Anterior cingulate cortex (tissue), 58 donors: ENCODE measurements around the gene TOMM7.
"Not testable (repeated sequence)": the region's sequence is repeated elsewhere in the genome, so short reads cannot be mapped to it uniquely, and the experiment has no call there.

Experiments used
- DNase-seq, 58 donors: peaks; one replicate each; lab custom pipeline; 2025; lab: John Stamatoyannopoulos, UW

The TOMM7 gene

DNA sequence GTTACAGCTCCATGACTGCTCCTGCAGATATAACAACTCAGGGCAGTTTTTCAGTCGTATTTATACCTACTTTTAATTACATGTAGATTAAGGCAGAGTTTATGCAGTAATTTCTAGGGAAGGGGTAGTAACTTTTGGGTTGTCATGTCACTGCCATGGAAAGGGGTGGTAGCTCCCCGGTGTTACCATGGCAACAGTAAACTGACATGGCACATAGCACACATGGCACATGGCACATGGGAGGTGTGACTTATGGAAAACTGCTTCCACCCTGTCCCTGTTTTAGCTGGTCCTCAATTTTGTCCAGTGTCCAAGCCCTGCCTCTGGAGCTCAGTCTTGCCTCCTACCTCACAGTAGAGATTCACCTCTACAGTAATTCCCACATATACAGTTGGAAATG is 3.9 kb upstream of the TOMM7 start:
- no peak for DNase-seq

DNA sequence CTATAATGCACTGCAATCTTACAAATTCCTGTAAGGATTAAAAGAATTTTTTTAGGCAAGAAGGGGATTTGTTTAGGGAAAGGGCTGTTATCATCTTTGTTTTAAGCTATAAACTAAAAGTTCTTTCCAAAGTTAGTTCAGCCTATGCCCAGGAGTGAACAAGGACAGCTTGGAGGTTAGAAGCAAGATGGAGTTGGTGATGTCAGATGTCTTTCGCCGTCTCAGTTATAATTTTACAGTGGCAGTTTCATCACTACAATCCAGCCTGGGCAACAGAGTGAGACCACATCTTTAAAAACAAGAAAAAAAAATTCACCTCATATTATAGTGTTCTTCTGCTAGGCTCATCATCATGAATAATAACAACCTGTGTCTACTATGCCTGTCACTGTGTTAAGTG is 2.1 kb upstream of the TOMM7 start:
- no peak for DNase-seq

DNA sequence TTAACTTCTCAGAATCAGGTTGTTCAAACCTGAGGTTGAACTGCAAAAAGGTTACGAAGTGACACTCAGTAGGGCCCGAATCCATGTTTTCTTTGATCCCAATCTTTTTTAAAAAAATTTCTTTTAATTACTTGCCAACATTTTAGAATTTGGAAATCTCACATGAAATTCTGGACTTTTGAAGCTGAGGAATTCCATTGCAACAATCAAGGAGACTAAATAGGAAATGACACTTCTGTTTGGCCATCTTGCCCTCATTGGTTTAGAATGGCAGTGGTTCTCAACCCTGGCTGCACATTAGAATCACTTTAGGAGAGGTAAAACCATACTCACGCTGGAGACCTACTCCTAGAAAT is 471 bp upstream of the TOMM7 start:
- DNase-seq = no peak

DNA sequence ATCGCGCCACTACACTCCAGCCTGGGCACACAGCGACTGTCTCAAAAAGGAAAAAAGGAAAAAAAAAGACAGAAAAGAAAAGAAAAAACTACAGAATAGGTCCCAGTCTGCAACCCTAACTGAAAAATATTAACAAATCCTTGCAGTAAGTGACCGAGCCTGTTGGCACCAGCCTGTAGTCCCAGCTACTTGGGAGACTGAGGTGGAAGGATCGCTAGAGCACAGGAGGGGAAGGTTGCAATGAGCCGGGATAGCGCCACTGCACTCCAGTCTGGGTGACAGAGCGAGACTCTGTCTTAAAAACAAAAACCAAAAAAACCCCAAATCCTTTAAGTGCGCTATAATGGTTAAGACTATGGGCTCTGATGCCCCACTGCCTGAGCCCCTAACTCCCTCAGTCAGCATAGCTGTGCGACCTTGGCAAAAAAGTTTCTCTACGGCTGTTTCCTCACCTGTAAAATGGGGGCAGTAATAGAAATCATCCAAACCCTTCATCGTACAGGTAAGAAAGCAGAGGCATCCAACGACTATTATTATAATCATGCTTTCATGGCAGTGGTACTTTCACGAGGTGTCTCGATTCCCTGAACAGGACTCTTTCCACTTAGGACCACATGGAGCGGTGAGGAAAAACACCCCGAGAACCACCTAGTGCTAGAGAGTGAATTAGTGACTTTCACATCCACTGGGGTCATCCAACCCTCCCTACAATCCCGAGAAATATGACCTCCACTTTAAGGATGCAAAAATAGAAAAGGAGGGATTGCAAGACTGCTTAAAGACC is 755 bp downstream of the TOMM7 start:
- peak in 2 of 58 donors; percentile 2 to 5 for DNase-seq

DNA sequence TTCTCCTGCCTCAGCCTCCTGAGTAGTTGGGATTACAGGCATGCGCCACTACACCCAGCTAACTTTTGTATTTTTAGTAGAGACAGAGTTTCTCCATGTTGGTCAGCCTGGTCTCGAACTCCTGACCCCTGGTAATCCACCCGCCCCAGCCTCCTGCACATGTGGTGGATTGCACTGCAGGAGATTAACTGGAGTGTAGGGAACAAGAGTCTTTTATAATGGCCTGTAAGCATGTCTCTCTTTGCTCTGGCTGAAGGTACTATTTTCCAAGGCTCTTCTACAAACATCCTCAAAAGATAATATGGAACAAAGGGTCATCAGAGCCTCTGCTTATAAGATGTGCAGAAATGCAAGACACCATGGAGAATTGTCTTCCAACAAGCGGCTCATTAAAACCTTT is 3.2 kb downstream of the TOMM7 start:
- no peak for DNase-seq

DNA sequence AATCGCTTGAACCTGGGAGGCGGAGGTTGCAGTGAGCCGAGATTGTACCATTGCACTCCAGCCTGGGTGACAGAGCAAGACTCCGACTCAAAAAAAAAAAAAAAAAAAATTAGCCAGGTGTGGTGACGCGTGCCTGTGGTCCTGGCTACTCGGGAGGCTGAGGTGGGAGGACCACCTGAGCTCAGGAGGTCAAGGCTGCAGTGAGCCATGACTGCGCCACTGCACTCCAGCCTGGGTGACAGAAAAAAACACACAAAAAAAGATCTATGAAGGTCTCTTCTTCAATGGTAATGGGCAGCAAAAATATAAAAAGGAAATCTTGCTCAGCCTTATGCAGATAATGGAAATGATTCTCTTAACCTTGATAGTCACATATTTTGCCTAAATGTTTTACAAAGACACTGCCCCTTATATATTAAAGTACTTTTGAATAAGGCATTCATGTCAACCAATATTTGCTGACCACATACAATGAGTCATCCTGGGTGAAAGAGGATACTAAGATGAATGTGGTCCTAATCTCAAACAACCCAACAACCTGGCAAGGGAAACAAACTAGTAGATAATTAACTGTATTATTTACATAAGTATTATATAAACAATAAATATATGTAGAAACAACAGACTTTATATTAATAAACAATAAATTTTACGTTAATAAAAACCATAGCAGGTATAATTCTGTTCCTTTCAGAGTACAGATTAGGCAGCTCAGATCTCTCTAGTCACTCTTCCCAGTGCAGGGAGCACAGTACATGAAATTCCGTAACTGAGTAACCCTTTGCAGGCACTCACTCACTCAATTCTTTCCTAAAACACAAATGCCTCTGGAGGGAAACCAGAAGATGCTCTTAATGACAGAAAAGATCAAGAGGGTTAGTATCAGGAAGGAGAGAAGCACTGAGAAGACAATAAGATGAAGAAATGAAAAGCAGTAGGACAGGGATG is 8.1 kb downstream of the TOMM7 start:
- DNase-seq = no peak

DNA sequence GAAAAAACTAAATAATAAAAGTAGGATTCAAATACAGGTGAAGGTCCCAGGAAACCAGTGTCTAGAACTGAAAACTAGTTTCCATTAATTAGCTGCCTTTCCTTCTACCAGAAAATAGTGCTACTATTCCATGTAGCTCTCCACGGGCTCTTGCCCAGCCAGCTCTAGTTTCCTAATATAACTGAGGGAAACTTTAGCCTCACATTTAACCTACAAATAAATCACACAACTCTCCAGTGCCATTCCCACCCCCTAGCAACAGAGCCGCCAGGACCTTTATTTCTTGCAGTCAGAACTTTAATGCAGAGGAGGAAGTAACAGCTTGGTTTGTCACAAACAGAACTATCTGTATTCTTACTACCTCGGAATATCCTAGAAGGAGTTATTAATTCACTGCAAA is 10.3 kb downstream of the TOMM7 start:
- no peak for DNase-seq

DNA sequence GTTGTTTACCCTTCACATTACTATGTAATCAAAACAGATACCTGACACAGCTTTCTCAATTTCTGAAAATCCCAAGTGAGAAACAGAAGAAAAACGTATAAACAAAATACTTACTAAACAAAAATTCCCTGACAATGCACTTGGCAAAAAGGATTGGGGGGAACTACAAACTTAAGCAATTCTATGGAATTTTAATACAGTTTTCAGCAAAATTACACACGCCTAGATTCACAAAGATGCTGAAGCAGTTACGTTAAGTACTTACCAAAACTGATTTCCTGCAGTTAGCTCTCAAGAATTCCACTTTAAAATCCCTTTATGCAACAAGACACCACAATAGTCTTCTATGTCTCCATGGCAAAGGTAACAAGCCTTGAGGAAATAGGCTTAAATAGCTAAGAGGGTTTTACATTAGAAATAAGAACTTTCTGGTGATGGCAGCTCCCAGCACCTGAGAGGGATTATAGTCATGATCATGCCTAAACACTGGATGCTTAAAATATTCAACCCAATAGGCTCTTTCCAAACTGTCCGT is 10.8 kb downstream of the TOMM7 start:
- DNase-seq = no peak

DNA sequence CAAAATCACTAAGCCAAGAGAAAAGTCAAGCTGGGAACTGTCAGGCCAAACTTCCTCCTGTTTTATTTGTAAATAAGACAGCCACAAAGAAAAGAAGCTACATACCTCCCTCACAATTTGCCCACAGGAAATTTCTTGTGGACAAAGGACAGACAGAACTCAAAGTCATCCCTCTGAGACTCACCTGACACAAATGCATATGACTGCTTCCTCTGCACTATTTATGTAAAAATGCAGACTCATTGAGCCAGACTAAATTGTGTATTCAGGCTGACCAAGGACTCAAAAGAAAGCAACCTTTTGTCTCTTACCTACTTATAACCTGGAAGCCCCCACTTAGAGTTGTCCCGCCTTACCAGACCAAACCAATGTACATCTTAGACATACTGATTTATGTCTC is 11.8 kb downstream of the TOMM7 start:
- DNase-seq = no peak

DNA sequence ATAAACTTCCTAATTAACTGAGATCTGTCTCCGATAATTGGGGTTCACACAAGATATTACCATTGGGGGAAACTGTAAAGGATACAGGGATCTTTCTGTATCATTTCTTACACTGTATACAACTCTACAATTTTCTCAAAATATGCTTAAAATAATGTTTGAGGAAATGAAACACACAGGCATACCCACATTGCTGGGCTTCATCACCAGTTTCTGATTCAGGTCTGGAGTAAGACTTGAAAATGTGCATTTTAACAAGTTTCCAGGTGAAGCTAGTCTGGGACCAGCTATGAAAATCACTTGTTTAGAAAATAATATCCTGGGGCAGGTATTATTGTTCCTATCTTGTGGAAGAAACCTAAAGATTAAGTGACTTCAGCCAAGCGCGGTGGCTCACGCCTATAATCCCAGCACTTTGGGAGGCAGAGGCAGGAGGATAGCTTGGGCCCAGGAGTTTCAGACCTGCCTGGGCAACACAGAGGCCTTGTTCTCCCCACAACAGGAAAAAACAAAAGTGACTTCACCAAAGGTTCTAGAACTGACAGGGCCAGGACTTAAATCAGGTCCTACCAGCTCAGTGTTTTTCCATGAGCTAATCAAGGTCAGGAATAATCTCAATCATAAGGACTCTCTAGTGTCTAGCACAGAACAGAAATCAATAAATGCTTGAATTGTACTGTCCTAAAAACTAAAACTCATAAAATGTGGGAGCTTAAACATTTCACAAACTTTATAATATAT is 12.6 kb downstream of the TOMM7 start:
- DNase-seq = no peak

DNA sequence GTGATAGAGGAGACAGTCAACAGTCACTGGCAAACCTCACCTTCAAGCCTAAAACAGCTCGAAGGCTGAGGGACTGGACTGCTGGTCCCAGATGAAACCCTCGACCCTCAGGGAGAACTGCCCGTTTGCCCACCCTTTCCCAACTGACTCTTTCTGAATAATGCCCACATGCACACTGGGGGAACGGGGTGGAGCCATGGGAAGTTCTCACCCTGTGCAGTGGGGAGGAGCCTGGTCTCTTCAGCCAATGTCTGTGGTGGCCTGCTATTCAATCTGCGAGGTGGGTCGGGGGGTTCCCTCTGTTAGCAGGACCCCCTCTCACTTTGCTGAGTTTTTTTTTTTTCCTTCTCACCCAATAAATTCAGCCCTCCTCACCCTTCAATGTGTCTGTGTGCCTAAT is 14.5 kb downstream of the TOMM7 start:
- DNase-seq = no peak

DNA sequence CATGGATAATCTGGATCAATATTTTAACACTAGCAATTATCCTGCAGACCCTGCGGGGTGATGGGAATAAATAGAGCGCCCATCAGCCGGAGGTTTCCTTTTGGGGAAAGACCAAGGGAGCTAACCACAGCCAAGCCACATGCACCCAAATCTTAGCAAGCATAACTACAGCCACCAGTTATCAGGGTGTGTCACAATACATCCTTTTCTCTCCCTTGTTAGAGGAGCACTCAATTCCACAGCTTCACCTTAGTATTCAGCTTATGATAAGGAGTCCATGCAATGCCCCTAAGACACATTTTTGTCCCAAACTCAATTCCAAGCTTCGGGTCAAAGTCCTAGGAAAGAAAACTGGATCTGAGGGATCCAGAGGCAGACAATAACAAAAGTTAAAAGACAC is 15.9 kb downstream of the TOMM7 start:
- DNase-seq = no peak

DNA sequence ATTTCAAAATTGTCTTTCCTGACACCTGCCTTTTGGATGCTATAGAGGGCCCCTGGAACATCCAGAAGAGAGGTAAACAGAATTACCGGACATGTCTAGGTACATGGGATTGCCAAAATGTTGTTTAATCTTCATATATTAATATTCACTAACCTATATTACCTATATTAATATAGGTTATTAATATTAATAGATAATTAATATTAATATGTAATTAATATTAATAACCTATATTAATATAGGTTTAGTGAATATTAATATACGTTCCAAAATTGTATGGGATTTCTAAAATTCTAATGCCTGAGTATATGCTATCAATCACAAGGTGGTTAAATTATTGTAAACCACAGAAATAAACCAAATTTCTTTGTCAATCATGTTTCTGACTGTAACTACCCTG is 17.4 kb downstream of the TOMM7 start:
- no peak for DNase-seq

DNA sequence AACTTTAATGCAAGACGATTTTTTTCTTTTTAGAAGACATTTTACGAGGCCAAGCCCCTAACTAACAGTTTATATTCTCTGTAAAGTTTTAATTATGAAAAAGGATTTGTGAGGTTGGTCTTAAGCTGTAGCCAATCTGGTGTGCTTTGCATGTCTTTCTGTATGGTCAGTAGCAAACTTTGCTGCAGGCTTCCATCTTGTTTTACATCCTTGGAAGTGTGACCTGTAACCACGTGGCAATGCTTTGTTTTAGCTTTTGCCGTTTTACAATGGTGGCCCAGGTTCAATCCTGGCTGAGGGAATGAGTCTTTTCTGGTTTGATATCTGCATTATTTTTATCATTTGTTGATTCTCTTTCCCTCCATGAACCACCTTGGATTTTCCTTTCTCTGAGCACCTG is 19.8 kb downstream of the TOMM7 start:
- not testable (repeated sequence) for DNase-seq

DNA sequence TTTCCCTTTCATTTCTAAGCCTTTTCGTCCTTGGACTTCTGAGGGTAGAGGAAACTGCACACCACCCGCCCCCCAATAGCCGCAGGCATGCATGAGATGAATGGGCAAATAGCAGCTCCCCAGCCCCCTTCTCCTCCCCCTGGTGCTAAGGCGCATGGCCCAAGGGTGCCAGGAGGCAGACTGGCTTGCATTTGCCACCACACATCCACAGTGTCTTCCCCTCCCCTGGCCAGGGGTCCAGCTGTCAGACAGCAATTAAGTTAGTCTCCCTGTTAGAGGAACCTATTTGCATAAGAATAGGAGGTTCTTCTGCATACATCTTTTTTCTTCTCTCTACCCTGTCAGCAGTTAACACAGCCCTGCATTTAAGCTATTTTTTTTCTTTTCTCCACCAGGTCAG is 20.2 kb downstream of the TOMM7 start:
- no peak for DNase-seq

DNA sequence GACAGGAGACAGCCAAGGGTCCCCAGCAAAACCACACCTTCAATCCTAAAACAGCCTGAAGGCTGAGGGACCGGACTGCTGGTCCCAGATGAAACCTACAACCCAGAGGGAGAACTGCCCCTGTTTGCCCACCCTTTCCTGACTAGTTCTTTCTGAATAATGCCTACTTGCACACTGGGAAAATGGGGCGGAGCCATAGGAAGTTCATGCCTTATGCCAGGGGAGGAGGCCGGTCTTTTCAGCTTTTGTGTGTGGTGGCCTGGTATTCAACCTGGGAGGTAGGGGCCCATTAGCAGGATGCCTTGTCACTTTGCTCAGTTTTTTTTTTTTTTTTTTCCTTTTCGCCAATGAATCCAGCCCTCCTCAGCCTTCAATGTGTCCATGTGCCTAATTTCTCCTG is 20.7 kb downstream of the TOMM7 start:
- no peak for DNase-seq

DNA sequence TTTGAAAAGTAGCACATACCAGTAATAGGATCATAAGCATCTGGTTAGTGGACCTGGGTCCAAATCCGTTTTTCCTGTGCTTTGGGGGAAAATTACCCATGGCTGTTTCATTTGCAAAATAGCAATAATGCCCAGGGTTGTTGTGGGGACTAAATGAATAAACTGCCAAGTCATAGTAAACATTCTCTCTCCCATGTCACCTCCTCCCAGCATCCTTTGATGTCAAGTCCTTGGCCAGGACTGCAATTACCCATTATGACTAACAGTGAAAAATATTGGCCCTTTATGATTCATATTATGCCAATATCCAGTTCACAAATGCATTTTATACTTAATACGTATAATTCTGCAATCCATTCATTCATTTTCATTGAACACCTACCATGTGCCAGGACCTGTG is 23.0 kb downstream of the TOMM7 start:
- no peak for DNase-seq

DNA sequence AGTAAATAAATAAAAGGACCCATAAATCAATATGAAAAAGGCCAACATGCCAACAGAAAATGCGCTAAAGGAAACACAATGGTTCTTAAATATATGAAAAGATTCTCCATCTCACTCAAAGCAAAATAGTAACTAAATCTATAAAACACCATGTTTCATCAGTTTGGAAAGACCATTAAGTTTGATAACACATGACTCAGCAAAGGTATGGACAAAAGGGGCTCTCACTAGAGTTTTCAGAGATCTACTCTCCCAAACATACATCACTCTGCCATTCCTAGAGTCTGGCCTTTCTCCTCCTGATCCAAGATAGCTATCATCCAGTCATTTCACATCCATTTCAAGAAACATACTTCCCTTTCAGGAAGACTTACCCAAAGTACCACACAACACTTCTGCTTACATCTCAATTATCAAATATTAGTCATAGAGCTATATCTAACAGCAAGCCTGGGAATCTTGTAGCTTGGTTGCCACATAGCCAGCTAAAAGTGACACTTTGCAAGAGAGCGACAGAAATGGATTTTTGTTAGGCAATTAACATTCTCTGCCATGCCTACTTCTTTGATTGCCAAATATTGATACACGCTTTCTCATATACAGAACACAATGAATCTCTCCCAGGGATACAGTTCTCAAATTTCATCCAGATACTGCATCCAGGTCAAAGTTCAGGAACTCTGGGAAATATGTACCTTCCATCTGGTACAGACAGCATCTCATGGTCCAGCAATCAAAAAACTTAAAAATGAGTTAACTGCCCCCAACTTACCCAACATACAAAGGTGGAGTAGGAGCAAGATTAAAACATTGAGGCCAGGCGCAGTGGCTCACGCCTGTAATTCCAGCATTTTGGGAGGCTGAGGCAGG is 28.8 kb downstream of the TOMM7 start:
- DNase-seq = no peak

DNA sequence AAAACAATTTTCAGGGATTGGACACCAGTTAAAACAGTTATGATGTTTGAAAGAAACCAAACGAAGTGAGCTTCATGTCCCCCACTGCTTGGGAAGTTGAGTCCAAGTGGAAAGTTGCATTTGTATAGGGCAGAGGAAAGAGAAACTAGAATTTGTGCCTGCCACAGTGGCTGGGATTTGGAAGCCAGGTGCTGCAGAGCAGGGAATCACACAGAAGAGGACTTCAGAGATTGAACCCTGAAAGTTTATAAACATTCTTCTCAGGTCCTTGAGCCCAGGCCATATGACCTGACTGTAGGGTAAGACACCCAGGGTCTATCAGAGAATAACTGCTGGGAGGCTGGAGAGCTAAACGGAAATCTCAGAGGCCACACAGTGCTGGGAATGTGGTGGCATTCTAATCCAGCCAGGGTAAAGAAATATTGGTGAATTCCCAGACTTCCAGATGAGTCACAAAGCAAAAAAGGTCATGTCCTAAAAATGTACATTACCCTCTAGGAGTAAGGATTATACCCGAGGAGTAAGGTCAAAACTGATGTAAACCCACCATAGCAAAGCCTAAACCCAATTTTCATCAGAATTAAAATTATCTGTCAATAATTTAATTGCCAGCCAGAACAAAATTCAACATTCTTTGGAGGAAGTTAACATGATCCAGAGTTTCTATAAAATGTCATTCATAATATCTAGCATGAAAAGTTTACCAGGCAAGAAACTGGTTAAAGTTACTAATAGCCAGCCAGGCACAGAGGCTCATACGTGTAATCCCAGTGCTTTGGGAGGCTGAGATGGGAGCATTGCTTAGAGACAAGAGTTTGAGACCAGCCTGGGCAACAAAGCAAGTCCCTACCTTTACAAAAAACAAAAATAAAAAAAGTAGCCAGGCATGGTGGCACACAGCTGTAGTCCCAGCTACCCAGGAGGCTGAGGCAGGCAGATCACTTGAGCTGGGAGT is 31.2 kb downstream of the TOMM7 start:
- DNase-seq = no peak
